ENCODE measurements around the gene ABCA2. TPM values are rescaled to one million over a fixed set of nuclear protein-coding genes. Genes with fewer than 3 reads are reported as not detected.

ABCA2 gene
- total RNA-seq, 1 experiment from 2014 or later = 22.6 TPM

DNA sequence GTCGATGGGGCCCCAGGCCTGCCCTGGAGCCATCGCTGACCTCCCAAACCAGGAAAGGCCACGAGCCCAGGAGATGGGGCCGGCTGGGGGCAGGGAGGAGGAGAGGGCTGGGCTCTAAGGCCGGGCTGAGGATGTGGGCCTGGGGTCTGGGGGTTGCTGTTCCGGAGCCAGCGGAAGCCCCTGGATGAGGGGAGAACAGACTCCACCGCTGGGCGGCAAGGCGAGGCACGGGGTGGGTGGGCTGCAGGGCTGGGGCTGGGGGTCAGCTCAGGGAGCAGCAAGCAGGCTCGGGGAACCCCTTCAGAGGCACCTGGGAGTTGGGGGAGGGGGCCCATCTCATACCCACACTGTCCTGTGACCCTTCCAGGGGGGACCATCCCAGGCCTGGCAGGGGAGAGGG is 64.3 kb downstream of the ABCA2 start:
- DNase-seq = no peak
- Mint-ChIP-seq H3K27me3 (ENCODE audit: insufficient read depth, unreplicated experiment) (no peaks in the 10 kb centered on the region), H3K9me3 (ENCODE audit: unreplicated experiment) (no peaks in the 10 kb centered on the region), H3K4me1 (ENCODE audit: low read depth, unreplicated experiment) (no peaks in the 10 kb centered on the region), H3K36me3 (ENCODE audit: insufficient read depth, unreplicated experiment) (peaks cover 11% of the 10 kb centered on the region), H3K4me3 (ENCODE audit: unreplicated experiment) (no peak overlapping the region), H3K27ac (ENCODE audit: unreplicated experiment) (no peak overlapping the region)
- BruUV-seq (replicated peaks) = no TSS peak
- intact Hi-C loops (cut with micrococcal nuclease; ENCODE audit: unreplicated experiment) = no loop called here
- no peaks in the 10 kb centered on the region for H3K36me3 ChIP-seq (ENCODE audit: control insufficient read depth, insufficient read depth, low read length)
- TF ChIP-seq, protein P1, sequence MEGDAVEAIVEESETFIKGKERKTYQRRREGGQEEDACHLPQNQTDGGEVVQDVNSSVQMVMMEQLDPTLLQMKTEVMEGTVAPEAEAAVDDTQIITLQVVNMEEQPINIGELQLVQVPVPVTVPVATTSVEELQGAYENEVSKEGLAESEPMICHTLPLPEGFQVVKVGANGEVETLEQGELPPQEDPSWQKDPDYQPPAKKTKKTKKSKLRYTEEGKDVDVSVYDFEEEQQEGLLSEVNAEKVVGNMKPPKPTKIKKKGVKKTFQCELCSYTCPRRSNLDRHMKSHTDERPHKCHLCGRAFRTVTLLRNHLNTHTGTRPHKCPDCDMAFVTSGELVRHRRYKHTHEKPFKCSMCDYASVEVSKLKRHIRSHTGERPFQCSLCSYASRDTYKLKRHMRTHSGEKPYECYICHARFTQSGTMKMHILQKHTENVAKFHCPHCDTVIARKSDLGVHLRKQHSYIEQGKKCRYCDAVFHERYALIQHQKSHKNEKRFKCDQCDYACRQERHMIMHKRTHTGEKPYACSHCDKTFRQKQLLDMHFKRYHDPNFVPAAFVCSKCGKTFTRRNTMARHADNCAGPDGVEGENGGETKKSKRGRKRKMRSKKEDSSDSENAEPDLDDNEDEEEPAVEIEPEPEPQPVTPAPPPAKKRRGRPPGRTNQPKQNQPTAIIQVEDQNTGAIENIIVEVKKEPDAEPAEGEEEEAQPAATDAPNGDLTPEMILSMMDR (IDR thresholded peaks at IDR 0.05; ENCODE audit: insufficient read depth in 1 of 2, low read depth in 1 of 2, low read length in 1 of 2, severe bottlenecking in 1 of 2, unreplicated experiment in 1 of 2) = no peak
- ChIA-PET CTCF (no interaction called here), POLR2A (no interaction called here)
- H3K4me3 ChIP-seq (ENCODE audit: low read depth, low read length) = no peak overlapping the region
- no peaks in the 10 kb centered on the region for H3K9me3 ChIP-seq
- H3K27me3 ChIP-seq (replicated peaks; ENCODE audit: control insufficient read depth, insufficient read depth, low read length) = no peaks in the 10 kb centered on the region
- H3K4me1 ChIP-seq = peaks cover 18% of the 10 kb centered on the region

DNA sequence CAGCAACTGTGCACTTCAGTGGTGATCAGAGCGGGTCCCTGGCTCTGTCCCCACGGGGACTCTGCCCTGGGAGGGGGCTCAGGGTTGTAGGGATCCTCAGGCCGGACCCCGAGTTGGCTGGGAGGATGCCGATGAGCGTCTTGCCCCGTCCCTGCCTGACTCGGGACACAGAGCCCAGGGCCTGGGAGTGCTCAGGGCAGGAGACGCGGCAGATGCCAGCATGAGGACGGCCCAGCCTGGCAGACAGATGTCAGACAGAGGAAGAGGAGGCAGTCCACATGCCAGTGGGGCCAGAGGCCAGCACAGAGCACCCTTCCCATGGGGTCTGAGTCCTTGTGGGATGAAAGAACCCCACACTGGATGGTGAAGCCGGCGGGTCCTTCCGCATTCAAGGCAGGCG is 64.7 kb downstream of the ABCA2 start:
- Histone ChIP-seq H3K9me3 (no peaks in the 10 kb centered on the region), H3K4me3 (ENCODE audit: low read depth, low read length) (no peak overlapping the region), H3K36me3 (ENCODE audit: control insufficient read depth, insufficient read depth, low read length) (no peaks in the 10 kb centered on the region), H3K4me1 (peaks cover 18% of the 10 kb centered on the region), H3K27me3 (replicated peaks; ENCODE audit: control insufficient read depth, insufficient read depth, low read length) (no peaks in the 10 kb centered on the region)
- DNase-seq = no peak
- no TSS peak for BruUV-seq (replicated peaks)
- intact Hi-C loops (cut with micrococcal nuclease; ENCODE audit: unreplicated experiment) = no loop called here
- Mint-ChIP-seq H3K27ac (ENCODE audit: unreplicated experiment) (peak overlapping the region; percentile 15), H3K36me3 (ENCODE audit: insufficient read depth, unreplicated experiment) (peaks cover 11% of the 10 kb centered on the region), H3K4me1 (ENCODE audit: low read depth, unreplicated experiment) (no peaks in the 10 kb centered on the region), H3K27me3 (ENCODE audit: insufficient read depth, unreplicated experiment) (no peaks in the 10 kb centered on the region), H3K9me3 (ENCODE audit: unreplicated experiment) (no peaks in the 10 kb centered on the region), H3K4me3 (ENCODE audit: unreplicated experiment) (no peak overlapping the region)
- CTCF ChIA-PET = no interaction called here
- TF ChIP-seq, protein P1 (IDR thresholded peaks at IDR 0.05; ENCODE audit: insufficient read depth in 1 of 2, low read depth in 1 of 2, low read length in 1 of 2, severe bottlenecking in 1 of 2, unreplicated experiment in 1 of 2) = no peak
- POLR2A ChIA-PET = no interaction called here

DNA sequence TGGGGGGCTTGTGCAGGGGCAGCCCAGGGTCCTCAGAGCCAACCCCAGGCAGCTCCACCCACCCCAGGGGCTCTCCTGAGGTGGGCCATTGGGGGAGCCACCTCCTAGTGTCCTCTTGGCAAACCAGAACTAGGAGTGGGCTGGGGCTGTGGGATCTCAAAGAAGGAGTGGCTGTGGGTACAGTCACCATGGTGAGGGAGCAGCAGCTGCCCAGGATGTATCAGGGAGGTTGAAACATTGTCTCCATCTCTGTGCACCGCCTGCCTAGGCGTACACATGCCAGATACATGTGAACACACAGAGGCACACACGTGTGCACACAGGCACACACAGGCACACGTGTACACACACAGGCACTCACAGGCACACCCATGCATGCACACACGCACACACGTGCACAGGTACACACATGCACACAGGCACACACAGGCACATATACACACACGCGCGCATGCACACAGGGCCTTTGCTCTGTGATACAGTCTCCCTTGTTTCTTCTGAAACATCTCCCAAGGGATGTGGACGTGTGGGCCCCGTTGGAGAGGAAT is 65.3 kb downstream of the ABCA2 start:
- POLR2A ChIA-PET = no interaction called here
- no peaks in the 10 kb centered on the region for H3K9me3 ChIP-seq
- no peaks in the 10 kb centered on the region for H3K27me3 Mint-ChIP-seq (ENCODE audit: insufficient read depth, unreplicated experiment)
- H3K4me1 ChIP-seq = peaks cover 18% of the 10 kb centered on the region
- no peaks in the 10 kb centered on the region for H3K36me3 ChIP-seq (ENCODE audit: control insufficient read depth, insufficient read depth, low read length)
- no peaks in the 10 kb centered on the region for H3K9me3 Mint-ChIP-seq (ENCODE audit: unreplicated experiment)
- no peak overlapping the region for H3K4me3 Mint-ChIP-seq (ENCODE audit: unreplicated experiment)
- no peak overlapping the region for H3K4me3 ChIP-seq (ENCODE audit: low read depth, low read length)
- peaks cover 11% of the 10 kb centered on the region for H3K36me3 Mint-ChIP-seq (ENCODE audit: insufficient read depth, unreplicated experiment)
- intact Hi-C loops (cut with micrococcal nuclease; ENCODE audit: unreplicated experiment) = no loop called here
- CTCF ChIA-PET = no interaction called here
- TF ChIP-seq, protein P1 (IDR thresholded peaks at IDR 0.05; ENCODE audit: insufficient read depth in 1 of 2, low read depth in 1 of 2, low read length in 1 of 2, severe bottlenecking in 1 of 2, unreplicated experiment in 1 of 2) = no peak
- no peak for DNase-seq
- no TSS peak for BruUV-seq (replicated peaks)
- H3K27me3 ChIP-seq (replicated peaks; ENCODE audit: control insufficient read depth, insufficient read depth, low read length) = no peaks in the 10 kb centered on the region
- H3K4me1 Mint-ChIP-seq (ENCODE audit: low read depth, unreplicated experiment) = no peaks in the 10 kb centered on the region
- H3K27ac Mint-ChIP-seq (ENCODE audit: unreplicated experiment) = peak overlapping the region; percentile 15

All from Caco-2 (cell line).